IPS-18c (cell line): Measurements from ENCODE around the gene PLSCR3.
A peak's percentile ranks its signal among the peaks of the same experiment; 100 is the strongest.
"Not testable (repeated sequence)": the region's sequence is repeated elsewhere in the genome, so short reads cannot be mapped to it uniquely, and the experiment has no call there.

ENCODE experiments used
- H3K4me3 ChIP-seq: 2 replicates; pipeline ENCODE4 v1.7.0; 2013; ENCODE audit warnings: low read depth, mild to moderate bottlenecking, low read length, moderate library complexity; ENCODE audit not compliant: insufficient read depth
- H3K9me3 ChIP-seq: one replicate; pipeline ENCODE4 v1.6.1; 2013; ENCODE audit warnings: mild to moderate bottlenecking, low read length, moderate library complexity; ENCODE audit not compliant: control insufficient read depth, insufficient read depth

The PLSCR3 gene

DNA sequence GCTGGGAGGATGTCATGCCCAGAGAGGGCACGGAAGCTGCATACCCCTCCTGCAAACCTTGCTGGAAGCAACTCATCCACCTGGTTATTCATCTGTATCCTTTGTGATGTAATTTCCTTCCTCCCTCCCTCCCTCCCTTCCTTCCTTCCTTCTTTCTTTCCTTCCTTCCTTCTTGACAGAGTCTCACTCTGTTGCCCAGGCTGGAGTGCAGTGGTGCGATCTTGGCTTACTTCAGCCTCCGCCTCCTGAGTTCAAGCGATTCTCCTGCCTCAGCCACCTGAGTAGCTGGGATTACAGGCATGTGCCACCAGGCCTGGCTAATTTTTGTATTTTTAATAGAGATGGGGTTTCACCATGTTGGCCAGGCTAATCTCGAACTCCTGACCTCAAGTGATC, 25.7 kb downstream of the PLSCR3 start:
- not testable (repeated sequence) for H3K4me3 ChIP-seq, H3K9me3 ChIP-seq

DNA sequence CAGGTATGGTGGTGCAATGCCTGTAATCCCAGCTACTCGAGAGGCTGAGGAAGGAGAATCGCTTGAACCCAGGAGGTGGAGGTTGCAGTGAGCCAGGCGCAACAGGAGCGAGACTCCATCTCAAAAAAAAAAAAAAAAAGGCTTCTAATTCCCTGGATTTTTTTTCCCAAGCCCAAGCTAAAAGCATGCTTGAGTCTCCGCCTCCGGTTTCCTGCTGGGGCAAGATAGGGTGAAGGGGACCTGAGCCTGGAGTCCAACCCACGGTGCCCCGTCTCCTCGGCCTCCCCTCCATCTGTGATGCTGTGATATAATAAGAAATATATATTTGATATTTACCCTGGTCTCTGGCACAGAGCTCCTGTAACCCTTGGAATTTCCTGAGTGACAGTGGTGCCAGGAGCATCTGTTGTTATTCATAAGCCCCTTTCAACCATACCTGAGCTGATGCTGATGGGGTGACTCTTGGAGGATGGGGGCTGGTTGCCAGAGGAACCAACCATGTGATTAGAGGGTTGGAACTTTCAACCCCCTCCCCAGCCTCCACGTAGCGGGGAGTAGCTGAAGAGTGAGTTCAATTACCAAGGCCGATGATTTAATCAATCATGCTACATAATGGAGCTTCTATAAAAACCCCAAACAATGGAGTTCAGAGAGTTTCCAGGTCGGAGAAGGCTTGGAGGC, 26.3 kb downstream of the PLSCR3 start:
- no peaks in the 10 kb centered on the region for H3K9me3 ChIP-seq
- H3K4me3 ChIP-seq, result no peak overlapping the region

DNA sequence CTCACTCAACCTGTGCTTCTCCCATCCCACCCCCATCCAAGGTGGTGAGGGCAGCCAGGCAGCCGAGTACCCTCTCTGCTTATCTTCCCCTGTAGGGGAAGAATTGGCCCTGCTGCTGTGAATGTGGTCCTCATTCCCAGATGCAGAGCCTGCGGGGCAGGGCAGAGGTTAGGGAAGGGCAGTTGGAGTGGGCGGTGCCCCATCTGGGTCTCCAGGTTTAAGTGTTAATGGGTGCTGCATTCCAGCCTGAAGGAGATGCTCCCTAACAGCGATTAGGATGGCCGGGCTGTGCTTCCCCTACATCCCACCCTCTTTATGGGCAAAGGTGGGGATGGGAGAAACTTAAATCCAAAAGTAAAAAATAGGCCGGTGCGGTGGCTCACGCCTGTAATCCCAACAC, 27.2 kb downstream of the PLSCR3 start:
- Histone ChIP-seq H3K9me3 (no peaks in the 10 kb centered on the region), H3K4me3 (no peak overlapping the region)

DNA sequence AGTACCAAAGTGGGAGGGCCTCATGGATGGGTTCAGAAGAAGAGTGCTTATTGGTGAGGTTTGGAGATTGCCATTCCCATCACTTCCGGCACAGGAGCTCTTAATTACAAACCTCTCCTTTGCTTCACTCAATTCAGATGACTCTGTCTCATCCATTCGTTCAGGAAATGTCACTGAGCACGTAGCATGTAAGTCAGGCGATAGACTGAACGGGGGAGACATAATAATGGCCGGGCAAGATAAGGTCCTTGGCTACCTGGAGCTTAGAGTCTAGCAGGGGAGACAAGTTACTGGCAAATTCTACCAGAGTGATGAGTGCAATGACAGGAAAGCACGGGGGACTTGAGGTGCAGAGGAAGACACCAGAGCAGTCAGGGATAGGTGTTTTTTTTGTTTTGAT, 28.4 kb downstream of the PLSCR3 start:
- not testable (repeated sequence) for H3K4me3 ChIP-seq

DNA sequence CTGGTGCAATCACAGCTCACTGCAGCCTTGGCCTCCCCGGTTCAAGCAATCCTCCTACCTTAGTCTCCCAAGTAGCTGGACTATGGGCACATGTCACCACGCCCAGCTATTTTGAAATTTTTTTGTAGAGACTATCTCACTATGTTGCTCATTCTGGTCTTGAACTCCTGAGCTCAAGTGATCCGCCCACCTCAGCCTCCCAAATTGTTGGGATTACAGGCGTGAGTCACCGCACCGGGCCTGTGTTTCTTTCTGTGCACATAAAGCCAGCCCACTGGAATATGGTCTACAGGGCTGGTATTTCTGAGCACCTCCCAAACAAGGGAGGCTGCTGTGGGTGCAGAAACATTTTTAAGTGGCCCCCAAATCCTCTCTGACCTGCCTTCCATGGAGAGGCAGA, 31.0 kb downstream of the PLSCR3 start:
- H3K4me3 ChIP-seq, result no peak overlapping the region
- H3K9me3 ChIP-seq, result no peaks in the 10 kb centered on the region

More for the DNA sequence above, 28.4 kb downstream of the PLSCR3 start:
- not testable (repeated sequence) for H3K9me3 ChIP-seq

DNA sequence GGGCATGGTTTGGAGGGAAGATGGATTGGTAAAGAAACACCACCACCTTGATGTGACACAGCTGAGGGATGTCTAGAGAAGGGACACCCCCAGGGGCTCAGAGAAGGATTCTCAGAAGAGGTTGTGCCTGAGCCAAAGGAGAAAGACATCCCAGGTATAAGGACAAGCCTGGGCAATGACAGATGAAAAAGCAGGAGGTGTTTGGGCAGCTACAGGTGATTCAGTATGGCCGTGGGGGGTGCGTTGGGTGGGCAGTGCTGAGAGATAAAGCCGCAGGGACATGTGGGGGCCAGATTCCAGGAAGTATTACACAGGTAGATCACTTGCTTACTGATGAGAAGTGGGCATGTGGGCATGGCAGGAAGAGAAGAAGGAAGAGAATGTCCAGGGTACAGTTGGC, 32.4 kb downstream of the PLSCR3 start:
- no peak overlapping the region for H3K4me3 ChIP-seq
- no peaks in the 10 kb centered on the region for H3K9me3 ChIP-seq

DNA sequence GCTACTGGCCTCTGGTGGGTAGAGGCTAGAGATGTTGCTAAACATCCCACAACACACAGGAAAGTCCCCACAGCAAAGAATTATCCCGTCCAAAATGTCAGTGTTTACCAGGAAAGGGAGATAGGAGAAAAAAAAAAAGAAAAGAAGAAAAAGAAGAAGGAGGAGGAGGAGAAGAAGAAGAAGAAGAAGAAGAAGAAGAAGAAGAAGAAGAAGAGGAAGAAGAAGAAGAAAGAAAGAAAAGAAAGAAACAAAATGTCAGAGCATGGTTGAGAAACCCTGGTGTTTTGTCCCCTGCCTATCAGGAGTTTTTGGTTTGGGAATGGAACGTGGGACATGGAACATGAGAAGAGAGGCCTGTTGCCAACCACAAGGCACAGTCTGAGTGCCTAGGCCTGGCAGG, 36.9 kb downstream of the PLSCR3 start:
- no peak overlapping the region for H3K4me3 ChIP-seq
- no peaks in the 10 kb centered on the region for H3K9me3 ChIP-seq

DNA sequence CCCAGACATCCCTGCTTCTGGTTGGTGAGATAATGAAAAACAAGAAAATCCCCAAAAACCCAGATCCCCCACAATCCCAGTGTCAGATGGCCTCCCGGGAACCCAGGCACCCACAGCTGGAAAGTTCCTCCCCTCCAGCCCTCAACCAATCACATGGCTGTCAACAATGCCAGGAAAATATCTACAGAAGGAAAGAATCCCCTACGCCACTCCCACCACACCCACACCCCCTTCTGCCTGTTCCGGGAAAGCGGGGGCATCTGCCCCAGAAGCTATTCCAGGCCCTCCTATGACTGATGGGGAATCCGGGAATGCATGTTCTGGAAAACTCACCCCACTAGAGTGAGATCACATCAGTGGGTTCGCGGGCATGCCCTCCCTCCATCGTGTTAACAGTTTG, 37.6 kb downstream of the PLSCR3 start:
- no peak overlapping the region for H3K4me3 ChIP-seq

DNA sequence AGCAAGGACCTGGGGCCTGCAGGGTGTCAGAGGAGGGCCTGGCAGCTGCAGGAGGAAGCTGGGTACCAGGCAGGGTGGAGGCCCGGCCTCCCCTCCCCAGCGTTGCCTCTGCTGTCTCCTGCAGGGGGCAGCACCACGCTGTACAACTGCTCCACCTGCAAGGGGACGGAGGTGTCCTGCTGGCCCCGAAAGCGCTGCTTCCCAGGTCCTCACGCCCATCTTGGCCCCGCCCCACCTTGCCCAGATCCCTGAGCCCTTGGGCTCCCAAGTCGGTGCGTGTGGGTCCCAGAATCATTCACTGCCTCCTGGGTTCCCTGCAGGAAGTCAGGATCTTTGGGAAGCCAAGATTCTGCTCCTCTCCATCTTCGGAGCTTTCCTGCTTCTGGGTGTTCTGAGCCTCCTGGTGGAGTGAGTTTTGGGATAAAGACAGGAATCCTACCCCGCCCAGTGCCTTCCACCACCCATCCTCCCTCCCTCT, 38.2 kb downstream of the PLSCR3 start:
- H3K9me3 ChIP-seq, result no peaks in the 10 kb centered on the region
- H3K4me3 ChIP-seq, result peak overlapping the region; percentile 21; the same call in 1 of the 2 replicates

More for the DNA sequence above, 37.6 kb downstream of the PLSCR3 start:
- no peaks in the 10 kb centered on the region for H3K9me3 ChIP-seq

DNA sequence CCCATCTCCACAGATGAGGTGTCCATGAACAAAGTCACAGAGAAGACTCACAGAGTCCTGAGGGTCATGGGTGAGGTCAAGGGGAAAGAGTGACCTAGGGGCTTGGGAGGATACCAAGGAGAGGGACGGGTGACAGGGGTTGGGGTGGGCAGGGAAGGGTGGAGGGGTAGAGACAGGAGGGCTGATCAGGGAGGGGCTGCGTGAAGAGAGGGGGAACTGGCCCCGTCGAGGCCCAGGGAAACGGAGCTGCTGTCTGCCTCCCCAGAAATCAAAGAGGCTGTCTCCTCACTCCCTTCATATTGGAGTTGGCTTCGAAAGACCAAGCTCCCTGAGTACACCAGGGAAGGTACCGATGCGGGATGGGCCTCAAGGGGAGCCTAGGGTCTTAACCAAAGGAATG, 38.8 kb downstream of the PLSCR3 start:
- Histone ChIP-seq H3K4me3 (no peak overlapping the region), H3K9me3 (no peaks in the 10 kb centered on the region)

DNA sequence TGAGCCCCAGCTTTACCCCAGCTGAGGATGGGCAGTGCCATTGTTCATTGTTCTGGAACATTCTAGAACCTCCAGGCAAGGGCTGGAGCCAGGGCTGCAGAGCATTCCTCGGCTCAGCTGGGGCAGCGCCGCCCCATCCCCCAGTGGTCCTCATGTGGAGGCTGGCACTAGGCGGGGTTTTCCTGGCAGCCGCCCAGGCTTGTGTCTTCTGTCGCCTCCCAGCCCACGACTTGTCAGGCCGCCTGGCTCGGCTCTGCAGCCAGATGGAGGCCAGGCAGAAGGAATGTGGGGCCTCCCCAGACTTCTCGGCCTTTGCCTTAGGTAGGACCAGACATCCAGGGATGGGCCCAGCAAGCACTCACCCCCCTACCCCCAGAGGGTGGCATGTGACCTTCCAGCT, 39.3 kb downstream of the PLSCR3 start, which contains the start of gene TMEM95:
TMEM95 (plus strand) TSS at position 104 of the 400 bp plus-strand sequence; CDS start at position 153, 49 bp downstream.
- no peak within 1 kb of the TSS for H3K4me3 ChIP-seq
- no peaks in the 10 kb centered on the region for H3K9me3 ChIP-seq

DNA sequence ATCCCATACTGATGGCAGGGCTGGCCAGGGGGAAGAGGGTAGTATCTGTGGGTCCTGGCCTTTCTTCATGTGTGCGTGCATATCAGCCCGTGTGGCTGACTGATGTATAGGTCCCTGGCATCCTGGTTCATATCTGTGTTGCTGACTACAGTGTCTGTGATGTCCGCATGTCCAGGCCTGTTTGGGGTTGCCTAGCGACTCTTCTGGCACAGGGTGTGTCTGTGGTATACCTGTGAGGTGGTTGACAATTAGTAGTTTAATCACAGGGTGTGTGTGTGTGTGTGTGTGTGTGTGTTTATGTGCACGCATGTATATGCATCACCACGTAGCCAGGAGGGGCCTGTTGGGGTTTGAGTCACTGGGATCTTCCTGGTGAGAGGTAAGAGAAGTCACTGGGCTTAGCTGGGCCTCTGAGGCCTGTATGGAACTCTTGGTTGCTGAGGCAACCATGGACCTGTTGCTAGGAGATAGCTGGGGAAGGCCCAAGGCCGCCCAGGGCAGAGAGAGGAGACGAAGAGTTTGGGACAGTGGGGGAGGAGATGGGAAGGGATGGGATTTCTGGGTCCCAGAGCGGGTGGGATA, 40.0 kb downstream of the PLSCR3 start:
- Histone ChIP-seq H3K9me3 (no peaks in the 10 kb centered on the region), H3K4me3 (no peak overlapping the region)

DNA sequence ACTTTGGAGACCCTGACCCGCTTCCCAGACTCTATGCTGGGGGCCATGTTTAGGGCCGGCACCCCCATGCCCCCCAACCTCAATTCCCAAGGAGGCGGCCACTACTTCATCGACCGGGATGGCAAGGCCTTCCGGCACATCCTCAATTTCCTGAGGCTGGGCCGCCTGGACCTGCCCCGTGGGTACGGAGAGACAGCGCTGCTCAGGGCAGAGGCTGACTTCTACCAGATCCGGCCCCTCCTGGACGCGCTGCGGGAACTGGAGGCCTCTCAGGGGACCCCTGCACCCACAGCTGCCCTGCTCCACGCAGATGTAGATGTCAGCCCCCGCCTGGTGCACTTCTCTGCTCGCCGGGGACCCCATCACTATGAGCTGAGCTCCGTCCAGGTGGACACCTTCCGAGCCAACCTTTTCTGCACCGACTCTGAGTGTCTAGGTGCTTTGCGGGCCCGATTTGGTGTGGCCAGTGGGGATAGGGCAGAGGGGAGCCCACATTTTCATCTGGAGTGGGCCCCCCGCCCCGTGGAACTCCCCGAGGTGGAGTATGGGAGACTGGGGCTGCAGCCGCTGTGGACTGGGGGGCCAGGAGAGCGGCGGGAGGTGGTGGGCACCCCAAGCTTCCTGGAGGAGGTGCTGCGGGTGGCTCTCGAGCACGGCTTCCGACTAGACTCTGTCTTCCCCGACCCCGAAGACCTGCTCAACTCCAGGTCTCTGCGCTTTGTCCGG, 41.3 kb downstream of the PLSCR3 start:
- Histone ChIP-seq H3K9me3 (peaks cover 2% of the 10 kb centered on the region), H3K4me3 (peak overlapping the region; percentile 87; the same call in 1 of the 2 replicates)

DNA sequence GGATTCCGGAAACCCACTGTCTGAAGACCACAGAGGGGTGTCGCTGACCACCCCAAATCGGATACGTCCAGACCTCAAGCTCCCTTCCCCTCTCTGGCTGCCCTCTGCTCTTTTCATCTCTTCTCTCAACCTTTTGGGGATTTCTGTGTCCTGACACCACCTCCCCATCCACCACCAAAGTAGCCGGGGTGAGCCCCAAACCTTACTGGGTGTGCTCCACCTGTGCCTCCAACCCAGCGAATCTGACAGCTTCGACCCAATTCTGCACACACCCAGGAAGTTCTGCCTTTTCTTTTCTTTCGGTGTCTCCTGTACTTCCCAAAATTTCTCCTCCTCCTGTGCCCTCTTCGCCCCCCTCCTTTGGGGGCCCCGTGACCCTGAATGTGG, 41.8 kb downstream of the PLSCR3 start:
- Histone ChIP-seq H3K9me3 (peaks cover 2% of the 10 kb centered on the region), H3K4me3 (peak overlapping the region; percentile 87)

DNA sequence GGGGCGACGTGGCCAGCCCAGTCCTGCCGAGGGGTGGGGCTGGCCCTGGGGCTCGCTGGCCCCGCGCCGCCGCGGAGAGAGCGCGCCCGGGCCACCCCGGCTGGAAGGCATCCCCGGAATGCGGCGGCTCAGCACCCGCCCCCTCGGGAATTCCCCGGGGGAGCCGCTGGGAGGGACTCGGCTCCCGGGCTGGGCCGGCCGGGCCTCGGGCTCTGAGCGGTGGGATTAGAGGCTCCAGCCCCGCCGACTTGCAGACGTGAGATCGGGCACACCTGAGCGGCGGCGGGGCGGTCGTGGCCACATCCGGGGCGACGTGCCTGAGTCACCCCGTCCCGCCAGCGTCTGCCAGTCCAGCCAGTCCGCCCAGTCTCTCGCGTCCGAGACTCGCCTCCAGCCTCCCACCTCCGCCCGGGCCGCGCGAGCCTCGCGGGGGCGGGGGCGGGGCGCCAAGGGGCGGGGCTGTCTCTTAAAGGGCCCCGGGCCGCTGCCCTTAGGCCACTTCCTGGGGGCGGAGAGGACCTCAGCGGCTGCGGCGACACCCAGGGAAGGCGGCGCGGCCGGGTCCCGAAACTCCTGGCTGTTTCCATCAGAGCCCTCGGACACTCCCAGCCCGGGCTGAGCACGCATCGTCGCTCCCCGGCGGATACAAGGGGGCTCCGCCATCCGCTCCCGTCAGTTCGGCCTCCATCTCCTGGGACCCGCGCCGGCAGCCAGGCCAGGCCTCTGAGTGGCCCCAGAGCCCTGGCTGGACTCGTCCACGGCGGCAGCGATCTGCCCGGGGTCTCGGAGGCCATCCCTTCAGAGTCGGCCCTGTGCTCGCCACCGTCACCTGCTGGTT, 42.4 kb downstream of the PLSCR3 start, which contains the start of gene KCTD11:
KCTD11 (plus strand) TSS at position 498 of the 838 bp plus-strand sequence.
- peaks cover 2% of the 10 kb centered on the region for H3K9me3 ChIP-seq

DNA sequence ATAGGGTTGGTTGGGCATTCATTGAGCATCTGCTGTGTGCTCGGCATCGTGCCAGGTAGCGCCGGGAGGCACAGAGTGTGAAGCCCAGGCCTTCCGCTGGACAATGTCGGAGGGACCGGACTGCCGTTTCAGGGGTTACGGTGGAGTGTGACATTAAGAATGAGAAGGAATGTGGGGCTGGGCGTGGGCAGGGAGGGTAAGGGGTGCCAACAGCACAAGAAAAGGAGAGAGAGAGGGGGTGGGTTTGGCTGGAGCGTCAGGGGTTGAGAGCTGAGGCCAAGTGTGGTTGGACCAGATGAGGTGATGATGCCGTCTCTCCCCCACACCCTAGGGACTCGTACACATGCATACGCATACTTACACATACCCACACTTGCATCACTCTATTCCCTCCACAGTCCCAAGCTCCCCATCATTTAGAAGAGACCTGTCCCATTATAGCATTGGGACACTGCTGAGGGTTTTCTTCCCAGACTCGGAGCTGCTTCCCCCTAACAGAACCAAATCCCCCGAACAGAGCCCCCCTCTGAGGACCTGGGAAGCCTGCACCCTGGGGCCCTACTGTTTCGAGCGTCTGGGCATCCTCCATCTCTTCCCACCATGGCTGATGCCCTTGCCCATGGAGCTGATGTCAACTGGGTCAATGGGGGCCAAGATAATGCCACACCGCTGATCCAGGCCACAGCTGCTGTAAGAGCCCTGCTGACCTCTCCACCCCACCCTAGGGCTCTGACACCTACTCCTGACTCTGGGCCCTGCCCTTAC, 45.7 kb downstream of the PLSCR3 start:
- Histone ChIP-seq H3K4me3 (no peak overlapping the region), H3K9me3 (peaks cover 2% of the 10 kb centered on the region)

More for the DNA sequence above, 42.4 kb downstream of the PLSCR3 start, which contains the start of gene KCTD11:
- H3K4me3 ChIP-seq, result peak within 1 kb of the TSS; percentile 87
